ENCODE results near the gene AGPAT1.

AGPAT1 gene

GRCh38 chr6:32183030-32183429 lies 7.1 kb upstream of the AGPAT1 start:
- Mint-ChIP-seq H3K27ac (peak overlapping the region; percentile 99), H3K9me3 (no peaks in the 10 kb centered on the region), H3K4me1 (peaks cover 80% of the 10 kb centered on the region), H3K36me3 (peaks cover 100% of the 10 kb centered on the region), H3K4me3 (no peak overlapping the region)
- DNase-seq (ENCODE audit: low spot score in 2 of 2) (no peak), ATAC-seq (no peak)

- DNase-seq (ENCODE audit: low spot score in 2 of 2) = no peak
- Mint-ChIP-seq H3K9me3 (no peaks in the 10 kb centered on the region), H3K36me3 (peaks cover 100% of the 10 kb centered on the region), H3K4me3 (no peak overlapping the region), H3K27ac (peak overlapping the region; percentile 99), H3K4me1 (peaks cover 78% of the 10 kb centered on the region)
- no peak for ATAC-seq
Measured at GRCh38 chr6:32182555-32182981, 6.7 kb upstream of the AGPAT1 start.

- H3K9me3 Mint-ChIP-seq = no peaks in the 10 kb centered on the region
- ATAC-seq (no peak), DNase-seq (ENCODE audit: low spot score in 2 of 2) (no peak)
- peaks cover 96% of the 10 kb centered on the region for H3K36me3 Mint-ChIP-seq
- peak overlapping the region; percentile 99 for H3K27ac Mint-ChIP-seq
- H3K4me3 Mint-ChIP-seq = no peak overlapping the region
- peaks cover 78% of the 10 kb centered on the region for H3K4me1 Mint-ChIP-seq
Measured at GRCh38 chr6:32181915-32182529, 6.1 kb upstream of the AGPAT1 start.

GRCh38 chr6:32181148-32181702 lies 5.3 kb upstream of the AGPAT1 start:
- Mint-ChIP-seq H3K36me3 (peaks cover 88% of the 10 kb centered on the region), H3K9me3 (no peaks in the 10 kb centered on the region), H3K27ac (peak overlapping the region; percentile 80), H3K4me3 (no peak overlapping the region), H3K4me1 (peaks cover 78% of the 10 kb centered on the region)
- ATAC-seq = no peak
- DNase-seq (ENCODE audit: low spot score in 2 of 2) = no peak

- H3K4me1 Mint-ChIP-seq = peaks cover 72% of the 10 kb centered on the region
- H3K36me3 Mint-ChIP-seq = peaks cover 74% of the 10 kb centered on the region
- no peaks in the 10 kb centered on the region for H3K9me3 Mint-ChIP-seq
- ATAC-seq (no peak), DNase-seq (ENCODE audit: low spot score in 2 of 2) (no peak)
- peak overlapping the region; percentile 83 for H3K4me3 Mint-ChIP-seq
- H3K27ac Mint-ChIP-seq = peak overlapping the region; percentile 91
Measured at GRCh38 chr6:32179766-32180405, 4.0 kb upstream of the AGPAT1 start.

- ATAC-seq (peak; percentile 0), DNase-seq (ENCODE audit: low spot score in 2 of 2) (no peak)
- Mint-ChIP-seq H3K36me3 (peaks cover 63% of the 10 kb centered on the region), H3K27ac (peak overlapping the region; percentile 91), H3K9me3 (no peaks in the 10 kb centered on the region), H3K4me3 (peak overlapping the region; percentile 83), H3K4me1 (peaks cover 73% of the 10 kb centered on the region)
Measured at GRCh38 chr6:32178547-32179440, 2.9 kb upstream of the AGPAT1 start.

GRCh38 chr6:32177788-32178546 lies 2.1 kb upstream of the AGPAT1 start, which contains the start of gene RNF5:
TSS of gene RNF5 (plus strand) at chr6:32178405. CDS start at chr6:32178512, 107 bp downstream.
- DNase-seq (ENCODE audit: low spot score in 2 of 2) (peak; percentile 71 to 92), ATAC-seq (peak; percentile 91)
- H3K4me3 Mint-ChIP-seq = peak within 1 kb of the TSS; percentile 83
- H3K9me3 Mint-ChIP-seq = no peaks in the 10 kb centered on the region
- H3K27ac Mint-ChIP-seq = peak within 1 kb of the TSS; percentile 91
- peaks cover 73% of the 10 kb centered on the region for H3K4me1 Mint-ChIP-seq
- H3K36me3 Mint-ChIP-seq = peaks cover 55% of the 10 kb centered on the region

GRCh38 chr6:32177183-32177787 lies 1.4 kb upstream of the AGPAT1 start:
- peak overlapping the region; percentile 91 for H3K27ac Mint-ChIP-seq
- peak overlapping the region; percentile 83 for H3K4me3 Mint-ChIP-seq
- peak in 1 of 2 donors; percentile 75 for DNase-seq (ENCODE audit: low spot score in 2 of 2)
- peaks cover 48% of the 10 kb centered on the region for H3K36me3 Mint-ChIP-seq
- no peaks in the 10 kb centered on the region for H3K9me3 Mint-ChIP-seq
- ATAC-seq = peak; percentile 0
- H3K4me1 Mint-ChIP-seq = peaks cover 71% of the 10 kb centered on the region

GRCh38 chr6:32176476-32177182 lies 745 bp upstream of the AGPAT1 start:
- peak overlapping the region; percentile 83 for H3K4me3 Mint-ChIP-seq
- ATAC-seq (no peak), DNase-seq (ENCODE audit: low spot score in 2 of 2) (no peak)
- H3K9me3 Mint-ChIP-seq = no peaks in the 10 kb centered on the region
- H3K27ac Mint-ChIP-seq = peak overlapping the region; percentile 91
- H3K4me1 Mint-ChIP-seq = peaks cover 70% of the 10 kb centered on the region
- peaks cover 42% of the 10 kb centered on the region for H3K36me3 Mint-ChIP-seq

- peaks cover 68% of the 10 kb centered on the region for H3K4me1 Mint-ChIP-seq
- peak overlapping the region; percentile 83 for H3K4me3 Mint-ChIP-seq
- peak overlapping the region; percentile 91 for H3K27ac Mint-ChIP-seq
- ATAC-seq (no peak), DNase-seq (ENCODE audit: low spot score in 2 of 2) (no peak)
- peaks cover 35% of the 10 kb centered on the region for H3K36me3 Mint-ChIP-seq
- H3K9me3 Mint-ChIP-seq = no peaks in the 10 kb centered on the region
Measured at GRCh38 chr6:32175322-32175710, 568 bp downstream of the AGPAT1 start.

- peaks cover 34% of the 10 kb centered on the region for H3K36me3 Mint-ChIP-seq
- no peak for DNase-seq (ENCODE audit: low spot score in 2 of 2)
- no peaks in the 10 kb centered on the region for H3K9me3 Mint-ChIP-seq
- no peak overlapping the region for H3K27ac Mint-ChIP-seq
- no peak for ATAC-seq
- H3K4me3 Mint-ChIP-seq = peak overlapping the region; percentile 83
- peaks cover 69% of the 10 kb centered on the region for H3K4me1 Mint-ChIP-seq
Measured at GRCh38 chr6:32174416-32174815, 1.5 kb downstream of the AGPAT1 start.

GRCh38 chr6:32173051-32173727 lies 2.7 kb downstream of the AGPAT1 start:
- Mint-ChIP-seq H3K4me3 (no peak overlapping the region), H3K36me3 (peaks cover 34% of the 10 kb centered on the region), H3K4me1 (peaks cover 67% of the 10 kb centered on the region), H3K9me3 (no peaks in the 10 kb centered on the region), H3K27ac (no peak overlapping the region)
- ATAC-seq (no peak), DNase-seq (ENCODE audit: low spot score in 2 of 2) (no peak)

- ATAC-seq = no peak
- Mint-ChIP-seq H3K27ac (no peak overlapping the region), H3K36me3 (peaks cover 42% of the 10 kb centered on the region), H3K4me1 (peaks cover 58% of the 10 kb centered on the region), H3K4me3 (no peak overlapping the region), H3K9me3 (no peaks in the 10 kb centered on the region)
- DNase-seq (ENCODE audit: low spot score in 2 of 2) = no peak
Measured at GRCh38 chr6:32171234-32171633, 4.7 kb downstream of the AGPAT1 start.
